ENCODE measurements around the gene PRELID2. TPM values are rescaled to one million over a fixed set of nuclear protein-coding genes. Genes with fewer than 3 reads are reported as not detected.

The PRELID2 gene
- total and polyA plus RNA-seq, 7 donors, result 0.39 to 3.0 (median 1.3) TPM

- no peak for TF ChIP-seq CTCF (IDR thresholded peaks at IDR 0.05)
- no peak overlapping the region for H3K27ac ChIP-seq
- H3K4me3 ChIP-seq, result no peak overlapping the region
- H3K4me1 ChIP-seq, result no peaks in the 10 kb centered on the region
- DNase-seq, result no peak
- H3K27me3 ChIP-seq (ENCODE audit: insufficient read depth in 3 of 3, low read length in 2 of 3), result no peaks in the 10 kb centered on the region
- no peaks in the 10 kb centered on the region for H3K9me3 ChIP-seq
- no peaks in the 10 kb centered on the region for H3K36me3 ChIP-seq (ENCODE audit: insufficient read depth in 1 of 2, low read depth in 1 of 2)
- ATAC-seq, result no peak
- 23 to 55% (median 38%) methylated on average over 1 of the region's 1 CpG for whole genome bisulfite sequencing, 3 donors
- intact Hi-C loops (cut with DNase I), result no loop called here
These were observed 4.5 kb downstream of the PRELID2 start for GRCh38 chr5:145830594-145830993.

DNA sequence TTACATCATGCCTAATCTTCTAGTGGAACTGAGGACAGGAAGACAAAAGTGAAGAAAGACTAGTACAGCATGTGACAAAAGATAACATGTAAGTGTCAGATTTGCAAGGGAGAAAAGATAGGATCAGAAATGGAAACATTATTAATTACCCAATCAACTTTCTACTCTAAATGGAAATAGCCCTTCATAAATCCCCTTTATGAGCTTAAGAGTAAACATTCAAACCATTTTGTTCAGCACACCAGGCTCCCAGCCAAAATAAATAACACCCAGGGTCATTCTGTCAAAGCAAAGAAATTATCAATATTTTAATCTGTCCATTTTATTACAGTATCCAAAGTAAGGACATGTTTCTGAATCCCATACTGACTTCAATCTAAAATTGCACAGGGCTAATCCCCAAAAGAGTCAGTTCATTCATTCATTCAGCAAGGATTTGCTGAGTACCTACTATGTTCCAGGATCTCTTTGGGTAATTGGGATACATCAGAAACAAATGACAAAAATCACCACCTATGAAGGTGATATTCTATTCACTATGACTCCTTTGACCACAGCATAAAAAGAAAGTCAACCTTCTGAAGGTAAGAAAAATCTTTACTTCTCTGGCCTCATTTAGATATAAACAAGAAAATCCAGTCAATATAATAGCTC lies 5.3 kb downstream of the PRELID2 start:
- H3K9me3 ChIP-seq, result no peaks in the 10 kb centered on the region
- TF ChIP-seq CTCF (IDR thresholded peaks at IDR 0.05), result no peak
- no peaks in the 10 kb centered on the region for H3K36me3 ChIP-seq (ENCODE audit: insufficient read depth in 1 of 2, low read depth in 1 of 2)
- intact Hi-C loops (cut with DNase I), result loop anchor here (5.0 to 10.0 kb wide), 4 partner anchors 148 to 1628 kb away; no protein-coding TSS in a partner anchor
- DNase-seq (no peak), ATAC-seq (no peak)
- H3K27me3 ChIP-seq (ENCODE audit: insufficient read depth in 3 of 3, low read length in 2 of 3), result no peaks in the 10 kb centered on the region
- H3K4me1 ChIP-seq, result no peaks in the 10 kb centered on the region
- H3K4me3 ChIP-seq, result no peak overlapping the region
- H3K27ac ChIP-seq, result no peak overlapping the region

DNA sequence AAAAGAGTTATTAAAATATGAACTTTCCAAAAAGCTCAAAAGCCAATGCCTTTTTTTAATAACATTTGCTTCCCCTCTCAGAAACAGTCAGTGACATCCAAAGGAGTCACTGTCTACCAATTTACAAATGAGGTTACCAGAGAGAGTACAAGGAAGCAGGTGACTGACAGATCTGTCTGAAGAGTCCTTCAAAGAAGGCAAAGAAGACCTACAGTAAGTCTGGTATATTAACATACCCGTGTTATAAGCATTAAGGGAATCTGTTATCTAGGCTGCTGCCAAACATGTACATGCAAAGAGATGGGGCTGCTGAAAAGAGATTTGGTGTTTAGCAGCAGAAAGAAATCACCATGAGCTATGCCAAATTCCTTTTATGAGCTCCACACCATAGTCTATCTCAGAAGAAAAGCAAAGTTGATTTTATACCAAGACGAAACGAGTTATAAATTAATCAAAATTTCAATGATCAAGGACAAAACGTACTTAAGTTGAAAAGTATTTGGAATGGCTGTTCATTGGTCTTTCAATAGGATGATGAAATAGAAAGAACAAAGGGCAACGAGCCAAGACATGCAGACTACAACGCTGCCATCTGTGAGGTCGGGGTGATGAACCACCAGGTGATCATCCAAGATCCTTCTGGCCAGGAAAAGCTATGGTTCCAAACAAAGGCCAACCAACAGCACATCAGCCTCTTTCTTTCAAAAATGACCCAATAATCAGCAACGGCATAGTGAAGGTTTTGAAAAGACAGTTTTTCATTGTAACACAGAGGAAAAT lies 8.1 kb downstream of the PRELID2 start:
- no peak for ATAC-seq
- DNase-seq, result no peak

DNA sequence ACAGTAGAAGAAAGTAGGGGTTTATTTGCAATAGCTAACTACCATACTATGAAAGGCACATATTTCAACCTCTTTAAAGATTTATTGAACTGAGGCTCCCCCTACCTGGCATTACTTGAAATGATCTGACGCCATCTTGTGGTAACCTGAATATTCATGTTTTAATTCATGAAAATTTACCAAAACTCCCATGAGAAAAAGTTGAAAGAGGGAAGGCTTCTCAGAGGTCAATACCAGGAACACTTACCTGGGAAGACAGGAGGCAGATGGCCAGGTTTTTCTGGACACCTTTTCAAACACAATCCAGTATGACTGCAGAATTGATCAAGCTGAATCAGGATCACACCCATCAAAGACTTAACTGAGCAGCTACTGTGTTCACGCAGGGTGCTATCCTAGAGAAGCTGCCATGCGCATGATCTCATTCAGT lies 9.4 kb downstream of the PRELID2 start:
- Histone ChIP-seq H3K36me3 (ENCODE audit: insufficient read depth in 1 of 2, low read depth in 1 of 2) (no peaks in the 10 kb centered on the region), H3K4me3 (no peak overlapping the region), H3K9me3 (no peaks in the 10 kb centered on the region), H3K27me3 (ENCODE audit: insufficient read depth in 3 of 3, low read length in 2 of 3) (no peaks in the 10 kb centered on the region), H3K27ac (no peak overlapping the region), H3K4me1 (no peaks in the 10 kb centered on the region)
- ATAC-seq (peak in 1 of 4 donors; percentile 62), DNase-seq (no peak)
- TF ChIP-seq CTCF (IDR thresholded peaks at IDR 0.05), result peak; percentile 73
- 63 to 70% (median 64%) methylated on average over 3 of the region's 3 CpGs for WGBS, 3 donors
- intact Hi-C loops (cut with DNase I), result loop anchor here (5.0 to 10.0 kb wide), 4 partner anchors 143 to 1623 kb away; no protein-coding TSS in a partner anchor

More for the DNA sequence above, 8.1 kb downstream of the PRELID2 start:
- WGBS, 3 donors, result 61 to 67% (median 62%) methylated on average over 8 of the region's 8 CpGs
- no peak for TF ChIP-seq CTCF (IDR thresholded peaks at IDR 0.05)
- H3K9me3 ChIP-seq, result no peaks in the 10 kb centered on the region
- no peak overlapping the region for H3K4me3 ChIP-seq
- H3K27me3 ChIP-seq (ENCODE audit: insufficient read depth in 3 of 3, low read length in 2 of 3), result no peaks in the 10 kb centered on the region
- intact Hi-C loops (cut with DNase I), result loop anchor here (5.0 to 10.0 kb wide), 4 partner anchors 145 to 1625 kb away; no protein-coding TSS in a partner anchor
- no peaks in the 10 kb centered on the region for H3K4me1 ChIP-seq
- no peak overlapping the region for H3K27ac ChIP-seq
- H3K36me3 ChIP-seq (ENCODE audit: insufficient read depth in 1 of 2, low read depth in 1 of 2), result no peaks in the 10 kb centered on the region

Data from psoas muscle (tissue), 8 donors.